Measurements from ENCODE around the gene GALNT2.

GALNT2 gene

GRCh38 chr1:230315099-230315498 lies 248.1 kb downstream of the GALNT2 start:
- H3K4me3 ChIP-seq (ENCODE audit: low read depth, low read length) = no peak overlapping the region
- no peak for TF ChIP-seq CTCF (IDR thresholded peaks at IDR 0.05; ENCODE audit: borderline replicate concordance, insufficient read depth, low read depth, low read length)

GRCh38 chr1:230316864-230317745 lies 250.1 kb downstream of the GALNT2 start:
- no peak for TF ChIP-seq CTCF (IDR thresholded peaks at IDR 0.05; ENCODE audit: borderline replicate concordance, insufficient read depth, low read depth, low read length)
- H3K4me3 ChIP-seq (ENCODE audit: low read depth, low read length) = no peak overlapping the region

- TF ChIP-seq CTCF (IDR thresholded peaks at IDR 0.05; ENCODE audit: borderline replicate concordance, insufficient read depth, low read depth, low read length) = no peak
- H3K4me3 ChIP-seq (ENCODE audit: low read depth, low read length) = no peak overlapping the region
These were observed 251.1 kb downstream of the GALNT2 start for GRCh38 chr1:230317823-230318819.

- no peak for TF ChIP-seq CTCF (IDR thresholded peaks at IDR 0.05; ENCODE audit: borderline replicate concordance, insufficient read depth, low read depth, low read length)
- no peak overlapping the region for H3K4me3 ChIP-seq (ENCODE audit: low read depth, low read length)
These were observed 252.1 kb downstream of the GALNT2 start for GRCh38 chr1:230319014-230319747.

GRCh38 chr1:230320804-230321203 lies 253.8 kb downstream of the GALNT2 start:
- H3K4me3 ChIP-seq (ENCODE audit: low read depth, low read length) = no peak overlapping the region

More at GRCh38 chr1:230320804-230321203, 253.8 kb downstream of the GALNT2 start:
- TF ChIP-seq CTCF (IDR thresholded peaks at IDR 0.05; ENCODE audit: borderline replicate concordance, insufficient read depth, low read depth, low read length) = no peak

Measured in GM12875 (cell line).